ENCODE data around the gene RAC3.

RAC3 gene

GRCh38 chr17:82060614-82061013 is 29.1 kb downstream of the RAC3 start:
- Histone ChIP-seq H3K4me3 (no peak overlapping the region), H3K9ac (peak overlapping the region in 6 of 11 experiments; percentile 21 to 68 (median 60); a peak in 5 of 22 replicates), H3K36me3 (peaks cover 81 to 90% (median 86%) of the 10 kb centered on the region in 11 experiments), H3K27ac (no peak overlapping the region), H4K20me1 (peaks cover 0 to 95% (median 89%) of the 10 kb centered on the region in 11 experiments; a peak in 19 of 22 replicates), H3K27me3 (no peaks in the 10 kb centered on the region), H3K4me1 (peaks cover 19 to 58% (median 49%) of the 10 kb centered on the region in 10 experiments), H3K4me2 (peak overlapping the region in 7 of 11 experiments; percentile 54 to 84 (median 63); a peak in 9 of 22 replicates), H3K9me3 (replicated peaks in 1 of 11) (no peaks in the 10 kb centered on the region)
- no peak for TF ChIP-seq Cebpa-rat (IDR thresholded peaks at IDR 0.05)

- H3K36me3 ChIP-seq, result peaks cover 75 to 84% (median 79%) of the 10 kb centered on the region in 11 experiments
Measured at GRCh38 chr17:82061047-82061925, 29.8 kb downstream of the RAC3 start.

DNA sequence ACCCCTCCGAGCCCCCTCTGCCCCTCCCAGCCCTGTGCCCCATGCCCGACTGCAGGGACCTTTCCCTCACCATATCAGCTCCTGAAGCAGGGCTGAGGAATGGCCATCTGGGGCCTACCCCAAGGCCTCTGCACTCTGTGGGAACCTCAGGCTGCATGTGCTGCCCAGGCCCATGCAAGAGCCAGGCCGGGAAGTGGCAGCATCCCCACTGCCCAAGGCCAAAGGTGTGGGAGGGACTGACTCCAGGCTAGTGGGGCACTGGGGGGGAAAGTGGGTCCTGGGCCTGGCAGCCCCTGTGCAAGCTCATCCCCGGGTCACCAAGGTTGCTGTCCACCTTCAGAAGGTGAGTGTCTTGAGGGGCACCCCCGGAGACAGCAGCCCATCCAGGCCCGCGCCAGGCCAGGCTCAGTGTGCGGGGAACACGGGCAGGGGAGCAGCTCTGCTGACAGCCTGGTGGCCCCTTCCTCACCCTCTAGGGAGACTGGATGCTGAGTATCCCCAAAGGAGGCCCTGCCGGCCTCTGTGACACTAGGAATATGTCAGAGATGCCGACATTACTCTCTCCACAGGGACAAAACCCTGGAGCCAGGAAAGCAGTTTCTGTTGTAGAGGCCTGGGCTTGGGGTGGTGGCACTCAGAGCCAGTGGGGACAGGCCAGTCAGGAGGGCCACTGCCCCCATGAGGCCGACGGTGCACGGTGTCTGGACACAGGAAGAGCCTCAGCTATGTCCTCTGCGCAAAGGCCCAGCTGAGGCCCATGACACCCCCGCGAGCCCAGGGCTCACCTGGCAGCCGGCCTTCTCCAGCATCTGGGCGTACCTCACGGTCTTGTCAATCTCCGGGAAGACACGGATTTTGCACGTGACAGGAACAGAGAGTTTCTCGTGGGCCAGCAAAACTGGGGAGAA is 30.9 kb downstream of the RAC3 start:
- Histone ChIP-seq H3K27me3 (no peaks in the 10 kb centered on the region), H4K20me1 (peaks cover 0 to 78% (median 72%) of the 10 kb centered on the region in 11 experiments; a peak in 19 of 22 replicates), H3K4me3 (no peak overlapping the region), H3K4me2 (no peak overlapping the region), H3K9me3 (replicated peaks in 1 of 11) (no peaks in the 10 kb centered on the region), H3K27ac (no peak overlapping the region), H3K36me3 (peaks cover 64 to 73% (median 69%) of the 10 kb centered on the region in 11 experiments), H3K4me1 (peaks cover 27 to 64% (median 55%) of the 10 kb centered on the region in 10 experiments), H3K9ac (peak overlapping the region in 5 of 11 experiments; percentile 2 to 97 (median 33); a peak in 5 of 22 replicates)
- TF ChIP-seq Cebpa-rat (IDR thresholded peaks at IDR 0.05), result no peak

More at GRCh38 chr17:82061047-82061925, 29.8 kb downstream of the RAC3 start:
- Histone ChIP-seq H3K4me3 (no peak overlapping the region), H3K9me3 (replicated peaks in 1 of 11) (no peaks in the 10 kb centered on the region), H3K27me3 (no peaks in the 10 kb centered on the region), H3K4me2 (no peak overlapping the region; a peak in 2 of 22 replicates), H4K20me1 (peaks cover 0 to 88% (median 82%) of the 10 kb centered on the region in 11 experiments; a peak in 19 of 22 replicates), H3K27ac (no peak overlapping the region), H3K4me1 (peaks cover 21 to 62% (median 52%) of the 10 kb centered on the region in 10 experiments), H3K9ac (0 out of 22 replicates have a peak overlapping the region, but pooled peaks of 3 of the 11 experiments have one; percentile 0 to 68 (median 47))
- no peak for TF ChIP-seq Cebpa-rat (IDR thresholded peaks at IDR 0.05)

DNA sequence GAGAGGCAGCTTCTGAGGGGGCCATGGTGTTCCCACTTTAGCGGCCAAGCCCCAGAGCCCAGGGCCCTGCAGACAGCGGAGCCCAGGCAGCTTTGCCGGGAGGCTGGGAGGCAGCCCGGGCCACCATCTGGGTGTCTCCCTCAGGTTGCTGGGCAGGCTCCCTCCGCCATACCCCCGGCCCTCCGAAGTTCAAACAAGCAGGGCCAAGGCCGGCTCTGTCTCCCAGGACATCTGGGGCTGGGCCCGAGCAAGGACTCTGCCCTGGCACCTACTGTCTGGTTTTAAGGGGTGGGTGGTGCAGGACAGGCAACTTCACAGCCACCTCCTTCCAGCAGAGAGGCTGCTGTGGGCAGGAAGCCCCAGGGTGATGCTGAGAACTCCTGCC is 31.5 kb downstream of the RAC3 start:
- Histone ChIP-seq H4K20me1 (peaks cover 0 to 71% (median 65%) of the 10 kb centered on the region in 11 experiments; a peak in 19 of 22 replicates), H3K9me3 (replicated peaks in 1 of 11) (no peaks in the 10 kb centered on the region), H3K36me3 (peaks cover 58 to 67% (median 62%) of the 10 kb centered on the region in 11 experiments), H3K9ac (peak overlapping the region in 6 of 11 experiments; percentile 2 to 97 (median 60); a peak in 5 of 22 replicates), H3K27ac (no peak overlapping the region), H3K4me2 (no peak overlapping the region), H3K4me3 (no peak overlapping the region), H3K4me1 (peaks cover 27 to 60% (median 55%) of the 10 kb centered on the region in 10 experiments), H3K27me3 (no peaks in the 10 kb centered on the region)
- TF ChIP-seq Cebpa-rat (IDR thresholded peaks at IDR 0.05), result no peak

DNA sequence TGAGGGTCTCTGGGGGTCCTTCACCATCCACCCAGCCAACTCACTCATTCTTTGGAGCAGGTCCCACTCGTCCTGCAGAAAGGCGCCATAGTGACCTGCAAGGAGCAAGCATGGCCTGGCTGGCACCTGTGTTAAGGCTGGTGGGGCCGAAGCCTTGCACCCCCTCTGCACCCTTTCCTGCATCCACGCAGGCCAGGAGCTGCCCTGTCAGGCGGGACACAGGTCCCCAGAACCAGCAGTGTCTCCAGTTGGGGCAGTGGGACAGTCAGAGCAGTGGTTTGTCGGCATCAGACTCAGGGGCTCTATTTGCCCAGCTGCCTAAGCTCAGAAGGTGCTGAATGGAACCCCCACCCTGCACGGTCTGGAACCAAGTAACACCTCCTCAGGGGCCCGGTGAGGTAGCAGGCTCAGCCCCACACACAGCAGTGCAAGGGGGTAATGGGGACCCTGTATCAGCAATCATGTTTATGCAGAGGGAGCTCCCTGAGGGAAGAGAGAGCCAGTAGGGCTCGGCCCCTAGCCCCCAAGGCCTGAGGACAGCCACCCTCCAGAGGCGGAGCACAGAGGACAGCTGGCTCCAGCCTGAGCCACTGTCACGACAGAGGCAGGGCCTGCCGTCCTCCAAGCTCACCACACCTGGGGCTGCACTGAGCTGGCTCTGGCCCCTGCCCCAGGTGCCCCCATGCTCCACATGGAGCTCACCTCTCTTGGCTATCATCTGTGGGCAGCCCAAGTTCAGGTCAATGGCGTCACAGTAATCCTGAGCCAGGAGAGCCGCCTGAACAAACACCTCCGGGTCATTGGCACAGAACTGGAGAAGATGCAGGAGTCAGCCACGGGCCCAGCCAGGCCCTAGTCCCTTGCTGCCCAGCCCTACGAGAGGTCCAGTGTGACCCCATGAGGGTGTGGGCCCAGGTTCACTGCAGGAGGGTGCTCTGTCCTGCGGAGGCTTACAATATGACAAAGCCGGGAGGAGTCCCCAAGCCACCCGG is 32.2 kb downstream of the RAC3 start:
- TF ChIP-seq Cebpa-rat (IDR thresholded peaks at IDR 0.05), result no peak
- Histone ChIP-seq H4K20me1 (peaks cover 0 to 64% (median 58%) of the 10 kb centered on the region in 11 experiments; a peak in 18 of 22 replicates), H3K9ac (peak overlapping the region; percentile 94 to 99 (median 97); a peak in 20 of 22 replicates), H3K4me1 (peaks cover 27 to 57% (median 51%) of the 10 kb centered on the region in 10 experiments), H3K36me3 (peaks cover 52 to 59% (median 55%) of the 10 kb centered on the region in 11 experiments), H3K4me3 (peak overlapping the region in 9 of 10 experiments; percentile 84 to 99 (median 97); a peak in 16 of 20 replicates), H3K27ac (no peak overlapping the region), H3K9me3 (replicated peaks in 1 of 11) (no peaks in the 10 kb centered on the region), H3K4me2 (peak overlapping the region; percentile 92 to 100 (median 98)), H3K27me3 (no peaks in the 10 kb centered on the region)

DNA sequence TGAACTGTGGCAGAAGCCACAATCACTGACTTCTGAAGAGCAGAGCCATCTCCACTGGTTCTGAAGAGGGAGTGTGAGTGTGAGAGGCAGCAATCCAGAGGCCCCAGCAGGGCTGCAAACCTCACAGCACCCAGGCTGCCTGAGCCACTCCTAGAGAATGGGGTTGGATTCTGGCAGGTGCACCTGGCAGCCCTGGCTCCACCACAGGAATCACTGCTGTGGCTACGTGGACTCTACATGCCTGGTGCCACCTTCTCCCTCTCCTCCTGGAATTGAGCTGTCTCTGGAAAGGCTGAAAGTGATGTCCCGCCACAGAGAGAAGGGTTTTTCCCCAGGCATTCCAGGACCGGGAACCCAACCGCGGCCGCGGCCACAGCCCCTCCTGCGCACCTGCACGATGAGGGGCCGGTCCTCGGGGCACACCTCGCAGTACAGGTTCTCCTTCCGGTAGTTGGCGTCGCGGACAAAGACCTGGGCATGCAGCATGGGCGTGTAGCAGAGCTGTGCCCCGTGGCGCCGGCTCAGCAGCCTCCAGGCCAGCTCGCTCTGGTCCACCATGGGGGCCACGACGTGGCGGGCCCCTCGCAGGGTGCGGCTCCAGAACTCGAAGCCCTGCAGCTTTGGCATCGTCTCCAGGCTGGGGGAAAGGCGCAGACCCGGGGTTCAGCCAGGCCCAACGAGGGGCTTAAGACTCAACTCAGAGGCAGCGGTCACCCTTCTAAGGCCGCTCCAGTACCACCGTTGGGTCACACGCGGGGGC is 33.1 kb downstream of the RAC3 start:
- Histone ChIP-seq H3K4me3 (peak overlapping the region; percentile 84 to 99 (median 98)), H3K9ac (peak overlapping the region; percentile 94 to 99 (median 97)), H3K9me3 (replicated peaks in 1 of 11) (no peaks in the 10 kb centered on the region), H3K4me2 (peak overlapping the region; percentile 92 to 100 (median 98)), H3K27me3 (no peaks in the 10 kb centered on the region), H3K27ac (peak overlapping the region; percentile 90 to 96 (median 94)), H3K36me3 (peaks cover 43 to 50% (median 46%) of the 10 kb centered on the region in 11 experiments), H3K4me1 (peaks cover 27 to 49% (median 42%) of the 10 kb centered on the region in 10 experiments), H4K20me1 (peaks cover 0 to 55% (median 49%) of the 10 kb centered on the region in 11 experiments; a peak in 18 of 22 replicates)
- no peak for TF ChIP-seq Cebpa-rat (IDR thresholded peaks at IDR 0.05)

- H3K27ac ChIP-seq, result peak overlapping the region; percentile 90 to 96 (median 94)
- peaks cover 37 to 44% (median 40%) of the 10 kb centered on the region in 11 experiments for H3K36me3 ChIP-seq
- TF ChIP-seq Cebpa-rat (IDR thresholded peaks at IDR 0.05), result no peak
Measured at GRCh38 chr17:82065193-82065637, 33.7 kb downstream of the RAC3 start.

More at GRCh38 chr17:82065193-82065637, 33.7 kb downstream of the RAC3 start:
- H3K4me1 ChIP-seq, result peaks cover 27 to 42% (median 36%) of the 10 kb centered on the region in 10 experiments
- peak overlapping the region; percentile 92 to 100 (median 98) for H3K4me2 ChIP-seq
- H3K9ac ChIP-seq, result peak overlapping the region; percentile 94 to 99 (median 97)
- no peaks in the 10 kb centered on the region for H3K9me3 ChIP-seq (replicated peaks in 1 of 11)
- H3K4me3 ChIP-seq, result peak overlapping the region; percentile 84 to 99 (median 98)
- peaks cover 0 to 49% (median 43%) of the 10 kb centered on the region in 11 experiments; a peak in 18 of 22 replicates for H4K20me1 ChIP-seq
- H3K27me3 ChIP-seq, result no peaks in the 10 kb centered on the region
